Renal pelvis (tissue), 4 donors: ENCODE results near the gene HAPLN1. TPM values are rescaled to one million over a fixed set of nuclear protein-coding genes. Genes with fewer than 3 reads are reported as not detected.

ENCODE experiments used
- DNase-seq: peaks from one replicate; pipeline ENCODE4 v3.0.0-alpha.2; 2013
- polyA plus RNA-seq, 3 donors: library from polyadenylated mRNA; unstranded; fragments of 120-200 nt; gene quantifications; one replicate each; pipeline ENCODE4 v1.2.1, GENCODE V29; 2013; ENCODE audit not compliant: insufficient read length in 3 of 3

The HAPLN1 gene
- polyA plus RNA-seq, 3 donors = 4.5 to 8.8 (median 5.8) TPM

DNA sequence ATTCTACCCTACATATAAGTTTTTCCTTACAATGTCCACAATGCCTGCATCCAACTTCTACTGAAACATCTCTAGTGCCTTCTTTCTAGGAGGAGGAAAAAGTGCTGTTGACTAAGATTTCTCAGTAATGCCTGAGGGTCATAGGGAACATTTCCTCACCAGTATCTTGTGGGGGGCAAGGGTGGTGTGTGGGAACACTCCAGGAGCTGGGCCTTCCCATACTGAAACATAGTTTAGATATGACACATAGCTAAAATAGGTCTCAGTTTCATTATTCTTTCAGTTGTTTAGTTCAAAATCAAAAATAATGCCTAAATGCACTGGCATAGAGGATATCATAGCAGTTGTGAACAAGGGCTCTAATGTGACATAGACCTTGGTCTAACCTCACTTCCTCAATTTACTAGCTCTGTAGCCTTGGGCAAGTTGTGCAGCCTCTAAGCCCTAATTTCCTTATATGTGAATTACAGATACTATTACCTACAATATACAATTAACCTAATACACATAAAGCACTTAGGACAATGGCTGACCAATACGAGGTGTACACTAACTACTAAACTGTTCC is 66.1 kb downstream of the HAPLN1 start:
- DNase-seq = no peak

DNA sequence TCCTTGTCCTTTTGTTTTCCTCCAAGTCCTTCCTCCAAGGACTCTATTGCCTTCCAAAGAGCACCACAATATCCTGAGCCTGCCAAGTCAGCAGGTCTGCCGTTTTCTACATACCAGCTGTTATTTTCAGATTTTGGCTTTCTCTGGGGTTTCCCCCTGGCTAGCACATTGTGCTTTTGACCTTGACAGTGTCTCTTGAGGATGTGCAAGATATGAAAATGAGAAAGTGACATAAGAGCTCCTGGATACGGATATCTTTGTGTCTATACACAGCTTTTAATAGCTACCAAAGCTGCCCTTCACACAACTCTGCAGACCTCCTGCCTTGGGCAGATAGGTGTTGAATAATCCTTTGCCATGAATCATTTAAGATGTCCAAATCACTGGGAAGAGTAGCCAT is 67.0 kb downstream of the HAPLN1 start:
- no peak for DNase-seq

DNA sequence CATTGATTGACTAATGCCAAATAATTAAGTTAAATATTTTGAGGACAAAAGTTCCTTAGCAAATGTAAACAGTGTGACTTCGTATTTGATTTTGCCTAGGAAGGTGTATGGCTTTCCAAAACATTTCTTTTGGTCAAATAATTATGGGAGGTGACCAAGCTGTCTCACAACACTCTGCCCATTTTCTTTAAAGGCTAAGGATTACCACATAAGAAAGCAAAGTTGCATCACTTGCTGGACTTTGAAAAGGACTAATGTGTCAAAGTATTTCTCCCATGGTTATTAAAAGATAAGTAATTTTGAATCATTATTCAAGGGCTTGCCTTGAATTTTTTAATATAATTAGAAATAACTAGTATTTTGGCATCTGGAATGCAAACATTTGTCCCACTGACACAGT is 74.7 kb downstream of the HAPLN1 start:
- DNase-seq = no peak

DNA sequence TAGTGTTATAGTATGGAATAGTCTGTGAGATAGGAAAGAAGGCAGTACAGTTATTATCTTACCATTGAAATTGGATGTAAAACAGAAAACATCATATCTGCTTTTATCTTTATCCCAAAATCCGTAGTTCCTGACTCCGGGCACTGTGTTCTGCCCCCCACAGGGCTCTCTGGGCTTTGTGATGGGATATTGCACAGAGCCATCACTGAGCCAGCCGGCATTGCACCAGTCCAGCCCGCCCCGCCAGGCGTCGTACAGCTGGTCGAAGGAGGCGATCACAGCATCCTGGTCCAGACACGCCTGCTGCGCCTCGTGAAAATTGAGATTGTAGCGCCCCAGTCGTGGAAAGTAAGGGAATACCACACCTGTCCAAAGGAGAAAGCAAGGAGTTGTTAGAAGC is 76.4 kb downstream of the HAPLN1 start:
- no peak for DNase-seq

DNA sequence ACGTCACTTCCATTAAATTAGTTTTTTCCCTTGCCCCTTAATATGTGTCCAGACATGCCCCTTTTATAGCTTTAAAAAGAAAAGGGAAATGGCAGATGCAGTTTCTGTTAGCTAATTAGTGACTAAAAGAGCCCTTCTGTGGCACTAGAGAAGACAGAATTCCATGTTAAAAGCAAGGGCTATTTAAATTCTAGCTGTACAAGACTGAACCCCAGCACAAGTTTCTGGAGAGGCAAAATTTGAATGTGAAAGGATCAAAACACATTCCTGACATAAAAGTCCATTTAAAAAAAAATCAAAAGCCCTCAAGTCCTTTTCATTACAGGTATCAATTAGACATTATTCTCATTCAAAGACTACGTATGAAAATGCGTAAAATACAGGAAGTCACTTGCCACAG is 78.7 kb downstream of the HAPLN1 start:
- no peak for DNase-seq

DNA sequence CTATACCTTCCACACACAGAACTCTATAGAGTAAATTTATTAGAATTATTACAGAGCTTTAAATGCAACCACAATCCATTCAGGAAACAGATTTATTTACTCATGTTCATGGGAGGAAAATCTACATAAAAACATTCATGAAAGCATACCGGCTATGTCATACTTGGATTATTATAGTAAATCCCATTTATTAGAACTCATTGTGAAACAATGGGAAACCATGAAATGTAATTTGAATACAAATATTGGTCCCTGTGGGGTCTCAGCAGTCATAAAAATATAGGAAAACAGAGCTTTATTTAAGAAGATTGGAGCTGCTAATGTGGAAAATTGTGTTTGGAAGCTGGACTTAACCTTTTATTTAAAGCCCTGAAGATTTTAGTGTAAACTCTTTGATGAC is 80.7 kb downstream of the HAPLN1 start:
- DNase-seq = peak; percentile 27

DNA sequence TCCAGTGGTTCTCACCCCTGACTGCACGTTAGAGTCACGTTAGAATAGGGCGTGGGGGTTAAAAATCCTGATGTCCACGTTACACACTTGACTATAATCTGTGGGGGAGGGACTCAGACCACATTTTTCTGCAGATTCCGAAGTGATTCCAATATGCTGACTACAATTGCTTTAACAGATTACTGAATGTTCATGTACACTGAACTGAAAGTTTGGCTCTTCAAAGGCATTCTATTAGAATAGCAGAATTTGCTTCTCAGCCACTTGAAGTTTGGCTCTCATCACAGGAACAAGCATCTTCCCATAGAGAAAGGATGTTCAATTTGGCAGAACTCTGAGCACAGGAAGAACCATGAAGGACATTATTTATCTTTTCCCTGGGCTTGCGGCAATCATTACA is 84.5 kb downstream of the HAPLN1 start:
- DNase-seq = no peak

DNA sequence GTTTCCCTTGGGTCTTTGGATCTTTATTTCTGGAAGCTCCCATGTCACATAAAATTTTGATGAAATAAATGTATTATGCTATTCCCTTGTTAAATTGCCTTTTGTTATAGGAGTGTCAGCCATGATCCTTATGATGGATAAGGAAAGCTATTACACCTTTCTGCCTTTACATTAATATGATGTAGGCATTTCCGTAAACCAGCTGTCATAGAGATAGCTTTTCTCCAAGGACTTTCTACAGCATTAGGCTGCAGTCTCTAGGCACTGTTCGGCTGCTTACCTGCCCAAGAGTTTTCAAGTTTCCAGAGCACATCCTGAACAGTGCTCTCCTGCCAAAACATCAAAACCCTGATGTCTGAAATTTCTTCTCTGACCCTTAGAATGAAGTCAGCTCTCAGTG is 87.4 kb downstream of the HAPLN1 start:
- DNase-seq = no peak

DNA sequence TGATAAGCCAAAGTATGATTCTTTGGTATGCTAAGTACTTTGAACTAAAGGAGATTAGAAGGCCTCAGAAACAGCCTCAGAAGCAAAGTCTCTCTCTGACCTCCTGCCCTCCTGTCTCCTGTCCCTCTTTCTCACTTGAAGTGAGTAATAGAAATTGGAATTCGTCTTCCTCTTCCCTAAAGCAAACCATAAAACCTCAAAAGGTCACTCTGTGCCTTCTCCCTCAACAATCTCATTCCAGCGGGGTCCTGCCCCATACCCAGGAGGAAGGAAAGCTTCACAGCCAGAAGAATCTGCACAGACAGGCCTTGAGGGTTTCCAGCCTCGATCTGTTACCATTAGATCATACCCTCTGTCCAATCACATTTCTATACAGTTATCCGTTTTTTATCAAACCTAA is 87.8 kb downstream of the HAPLN1 start:
- DNase-seq = no peak

DNA sequence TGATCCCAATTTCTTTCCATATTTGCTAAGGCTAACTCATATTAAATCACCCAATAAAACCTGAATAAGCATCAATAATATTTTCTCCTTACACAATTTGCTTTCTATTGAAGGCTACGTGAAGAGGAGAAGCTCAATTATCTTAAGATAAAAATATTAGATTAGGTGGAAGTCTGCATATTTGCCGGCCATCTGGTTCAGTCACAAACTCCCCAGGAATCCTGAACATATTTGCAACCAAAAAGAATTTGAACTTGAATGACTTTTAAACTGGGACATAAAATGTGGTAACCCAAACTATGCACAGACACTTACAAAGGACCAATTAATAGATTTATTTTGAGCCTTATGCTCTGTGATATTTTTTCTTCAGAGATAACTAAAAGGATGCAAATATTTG is 92.3 kb downstream of the HAPLN1 start:
- DNase-seq = no peak

DNA sequence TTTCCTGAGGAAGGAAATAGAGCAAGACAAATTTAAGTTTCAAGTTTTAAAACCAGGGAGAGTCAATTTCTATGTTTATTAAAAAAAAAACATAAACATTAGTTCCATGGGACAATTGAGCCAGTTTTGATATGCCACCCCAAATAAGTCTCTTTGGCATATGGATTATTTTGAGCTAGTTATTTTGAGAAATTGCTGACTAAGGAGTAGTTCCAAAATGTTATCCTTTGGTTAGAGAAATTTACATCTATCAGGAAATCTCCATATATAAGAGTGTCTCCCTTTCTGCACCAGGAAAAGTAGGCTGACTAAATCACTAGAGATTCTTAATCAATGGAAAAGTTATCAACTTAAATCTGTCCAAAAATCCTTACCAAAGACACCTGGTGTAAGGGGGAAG is 105.8 kb downstream of the HAPLN1 start:
- no peak for DNase-seq

DNA sequence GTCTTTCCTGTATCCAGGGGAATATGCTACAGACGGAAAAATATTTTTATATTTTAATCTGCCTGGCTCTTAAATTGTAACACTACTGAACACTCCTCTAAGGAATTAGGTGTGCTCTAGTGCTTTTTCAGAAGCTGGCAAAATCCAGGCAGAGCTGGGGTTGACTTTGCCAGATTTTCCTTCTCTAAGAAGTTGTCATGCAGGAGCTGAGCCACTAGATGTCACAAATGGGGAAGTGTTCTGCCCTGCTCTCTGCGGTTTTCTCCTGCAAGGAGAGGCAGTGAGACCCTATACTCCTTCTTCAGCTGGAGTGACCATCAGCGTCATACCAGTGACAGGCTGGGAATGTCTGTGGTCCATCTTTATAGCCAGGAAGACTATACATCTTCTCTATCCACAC is 112.5 kb downstream of the HAPLN1 start:
- DNase-seq = peak; percentile 29

DNA sequence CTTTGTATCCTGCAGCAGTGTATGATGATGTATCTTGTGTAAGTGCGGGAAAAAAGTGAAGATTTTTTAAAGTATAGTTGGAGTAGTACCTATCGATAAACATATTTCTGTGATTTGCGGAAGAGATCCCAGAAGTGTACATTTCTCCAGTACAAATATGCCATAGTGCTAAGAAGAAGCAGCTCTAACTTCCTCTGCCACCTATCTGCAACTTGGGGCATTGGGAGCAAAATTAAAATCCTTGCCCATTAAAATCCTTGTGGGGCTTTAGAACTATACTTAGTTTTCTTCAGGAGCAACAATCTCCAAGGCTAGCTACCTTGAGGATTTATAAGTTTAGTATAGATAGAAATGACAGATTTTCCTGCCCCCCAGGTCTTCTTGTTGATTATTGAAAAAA is 125.4 kb downstream of the HAPLN1 start:
- DNase-seq = no peak

DNA sequence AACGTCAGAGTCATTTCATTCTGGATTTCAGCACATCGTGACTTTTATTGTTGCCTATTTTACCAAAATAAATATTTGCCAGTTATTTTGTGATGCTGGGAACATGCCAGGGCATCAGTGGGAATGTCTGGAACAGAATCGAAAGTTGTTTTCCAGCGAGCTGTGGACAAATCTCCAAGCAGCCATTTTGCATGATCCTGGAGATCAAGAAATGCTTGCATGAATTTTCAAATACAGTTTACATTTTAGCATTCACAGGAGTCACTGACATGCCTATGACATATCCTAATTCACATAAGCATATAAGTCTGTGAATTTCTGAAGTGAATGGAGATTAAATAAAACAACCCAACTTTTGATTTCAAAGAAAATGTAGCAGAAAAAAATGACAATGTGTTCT is 129.7 kb downstream of the HAPLN1 start:
- DNase-seq = no peak

DNA sequence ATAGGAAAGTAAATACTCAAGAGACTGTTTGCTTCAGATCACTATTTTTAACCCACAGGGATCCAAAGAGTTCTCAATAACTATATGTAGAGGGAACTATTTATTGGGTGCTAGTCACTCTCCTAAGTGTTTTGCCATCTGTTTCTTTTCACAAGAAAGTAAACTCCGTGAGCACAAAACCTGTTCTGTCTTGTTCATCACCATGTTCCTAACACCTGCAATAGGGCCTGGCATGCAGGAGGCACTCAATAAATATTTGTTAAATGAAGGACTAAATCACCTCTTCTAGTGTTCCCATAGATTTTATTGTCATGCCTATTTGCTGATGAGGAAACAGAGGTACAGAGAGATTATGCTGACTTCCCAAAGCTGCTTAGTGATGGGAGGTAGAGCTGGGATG is 130.9 kb downstream of the HAPLN1 start:
- no peak for DNase-seq

Other genes with a start within 250 kb of the HAPLN1 start
- 100 to 1,000 TPM; 305 to 366 (median 362) TPM for gene VCAN, start 249.1 kb downstream of the HAPLN1 start, polyA plus RNA-seq